HG02981 (cell line): ENCODE measurements around the gene FAM9C.
"Not testable (repeated sequence)": the region's sequence is repeated elsewhere in the genome, so short reads cannot be mapped to it uniquely, and the experiment has no call there.

ENCODE experiments used
- ATAC-seq: cut with Tn5 transposase; IDR thresholded peaks from one replicate; pipeline ENCODE4 v1.9.1; 2021; ENCODE audit warnings: mild to moderate bottlenecking, moderate library complexity; ENCODE audit not compliant: unreplicated experiment

Gene FAM9C

DNA sequence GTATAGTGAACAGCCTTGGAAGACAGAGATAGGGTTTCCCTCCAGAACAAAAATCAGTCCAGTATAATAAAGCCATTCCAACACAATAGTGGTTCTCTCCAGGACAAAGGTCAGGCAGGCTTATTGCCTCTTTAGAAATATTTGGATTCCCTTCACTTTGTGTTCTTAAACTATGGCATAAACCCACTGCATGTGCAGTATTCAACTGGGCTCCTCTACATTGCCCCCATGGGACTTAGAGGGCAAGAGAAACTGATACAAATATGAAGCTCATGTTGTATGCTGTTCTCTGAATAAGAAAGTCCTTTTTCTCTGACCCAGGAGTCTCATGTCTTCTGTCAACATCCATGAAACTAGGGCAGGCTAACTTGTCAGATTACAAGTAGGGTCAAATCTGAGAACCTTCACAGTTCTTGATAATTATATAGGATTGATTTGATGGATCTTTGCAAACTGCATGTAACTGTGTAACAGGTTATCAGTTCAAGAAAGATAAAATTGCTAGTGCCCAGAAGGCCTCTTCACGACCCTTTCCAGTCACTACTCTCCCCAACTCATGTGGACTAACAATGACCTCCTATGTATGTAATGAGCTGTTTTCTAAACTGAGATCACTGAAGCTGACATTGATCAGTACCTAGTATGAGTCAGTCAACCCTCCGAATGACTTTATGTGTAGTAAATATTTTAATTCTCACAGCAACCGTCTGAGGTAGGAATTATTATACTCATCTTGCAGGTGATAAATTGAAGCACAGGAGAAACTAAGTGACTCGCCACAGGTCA, 31.9 kb upstream of the FAM9C start:
- ATAC-seq, result peak; percentile 54

DNA sequence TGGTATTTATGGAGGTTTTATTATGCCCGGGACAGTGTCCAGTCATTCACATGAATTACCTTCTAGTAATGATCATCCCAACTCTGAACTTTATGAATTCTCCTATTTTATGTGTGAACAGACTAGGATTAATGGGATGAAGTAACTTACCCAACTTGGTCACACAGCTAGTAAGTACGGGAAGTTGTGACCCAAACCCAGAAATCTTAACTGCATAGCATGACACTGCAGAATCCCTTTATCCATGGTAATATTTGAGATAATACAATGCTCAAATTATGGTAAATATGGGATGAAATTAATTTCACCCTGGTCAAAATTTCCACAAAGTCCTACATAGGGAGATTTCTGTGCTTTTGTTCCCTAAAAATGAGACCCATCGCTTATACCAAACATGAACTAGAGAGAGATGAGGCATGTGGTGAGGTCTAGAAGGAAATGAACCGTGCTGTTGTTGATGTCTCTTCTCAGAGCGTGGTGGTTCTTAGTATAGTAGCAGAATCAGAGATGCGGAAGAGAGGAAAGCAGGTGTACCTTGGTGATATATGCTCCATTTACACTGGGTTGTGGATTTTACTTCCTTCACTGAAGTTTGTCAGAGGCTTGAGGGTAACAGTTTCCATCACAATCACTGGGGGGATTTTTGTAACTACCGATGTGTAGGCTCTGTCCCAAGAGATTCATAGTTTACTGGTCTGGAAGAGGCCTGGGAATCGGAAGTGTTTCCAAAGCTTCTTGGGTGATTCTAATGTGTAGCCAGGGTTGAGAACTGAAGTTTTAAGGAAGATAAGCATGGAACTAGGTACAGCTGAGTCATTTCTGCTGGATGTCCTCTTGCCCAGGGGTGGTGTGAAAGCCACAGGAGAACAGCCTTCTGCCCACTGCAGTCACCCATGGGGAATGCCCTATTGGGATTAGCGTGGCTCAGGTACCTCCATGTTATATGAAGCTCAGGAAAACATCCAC, 30.2 kb upstream of the FAM9C start:
- ATAC-seq, result peak; percentile 74

DNA sequence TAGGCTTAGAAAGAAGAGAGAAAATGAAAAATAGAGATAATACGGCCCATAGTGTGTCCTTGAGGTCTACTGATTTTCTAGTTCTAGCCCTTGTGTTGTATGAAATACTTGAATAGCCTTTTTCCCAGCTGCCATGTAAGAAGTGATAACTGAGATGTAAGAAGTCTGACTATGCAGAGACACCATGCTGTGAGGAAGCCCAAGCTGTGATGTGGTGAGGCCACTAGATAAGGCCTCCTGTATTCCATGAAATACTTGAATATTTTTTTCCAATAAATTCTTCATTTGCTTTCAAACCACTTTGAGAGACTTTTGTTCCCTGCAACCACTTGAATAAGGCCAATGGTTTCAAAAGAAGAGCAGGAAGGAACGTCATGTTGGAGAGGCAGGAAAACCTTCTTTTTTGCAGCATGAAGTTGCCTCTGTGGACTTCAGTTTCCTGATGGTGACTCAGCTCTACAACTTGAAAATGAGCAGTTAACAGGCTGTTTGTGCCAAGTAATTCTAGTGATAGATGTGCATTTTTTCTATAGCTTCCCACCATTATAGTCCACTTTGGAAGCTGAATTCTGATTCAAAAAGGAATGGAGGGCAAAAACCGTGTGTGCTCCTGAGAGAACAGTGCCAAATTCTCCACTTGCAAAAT, 25.5 kb upstream of the FAM9C start:
- no peak for ATAC-seq

DNA sequence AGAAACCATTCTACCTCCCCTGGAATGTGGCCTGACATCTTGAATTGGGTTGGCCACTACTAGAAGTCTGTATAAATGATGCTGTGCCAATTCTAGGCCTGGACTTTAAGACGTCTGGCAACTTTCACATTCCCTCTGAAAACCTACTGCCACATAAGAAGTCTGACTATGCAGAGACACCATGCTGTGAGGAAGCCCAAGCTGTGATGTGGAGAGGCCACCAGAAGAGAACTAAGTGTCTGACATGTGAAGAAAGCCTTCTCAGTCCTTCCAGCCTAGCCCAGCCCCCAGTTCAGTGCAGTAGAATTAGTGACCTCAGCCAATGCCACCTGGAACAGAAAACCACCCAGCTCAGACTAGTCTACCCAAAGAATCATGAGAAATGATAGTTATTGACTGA, 24.2 kb upstream of the FAM9C start:
- ATAC-seq, result no peak

DNA sequence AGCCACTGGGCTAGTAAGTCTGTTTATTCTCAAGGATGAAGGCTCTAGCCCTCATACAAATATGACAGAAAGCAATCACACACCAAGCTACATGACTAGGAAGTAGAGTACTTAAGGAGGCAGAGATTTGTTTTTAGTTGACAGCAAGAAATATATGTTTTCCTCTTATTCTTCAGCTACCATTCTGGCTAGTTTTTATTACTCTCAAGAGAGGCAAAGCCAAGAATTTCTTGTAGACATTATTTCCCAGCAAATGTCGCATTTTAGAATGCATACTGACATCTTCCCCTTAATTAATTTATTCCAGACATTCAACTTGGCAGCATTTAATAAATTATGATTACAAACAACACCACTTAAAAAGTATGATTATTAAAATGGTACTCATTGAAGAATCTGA, 23.4 kb upstream of the FAM9C start:
- no peak for ATAC-seq

DNA sequence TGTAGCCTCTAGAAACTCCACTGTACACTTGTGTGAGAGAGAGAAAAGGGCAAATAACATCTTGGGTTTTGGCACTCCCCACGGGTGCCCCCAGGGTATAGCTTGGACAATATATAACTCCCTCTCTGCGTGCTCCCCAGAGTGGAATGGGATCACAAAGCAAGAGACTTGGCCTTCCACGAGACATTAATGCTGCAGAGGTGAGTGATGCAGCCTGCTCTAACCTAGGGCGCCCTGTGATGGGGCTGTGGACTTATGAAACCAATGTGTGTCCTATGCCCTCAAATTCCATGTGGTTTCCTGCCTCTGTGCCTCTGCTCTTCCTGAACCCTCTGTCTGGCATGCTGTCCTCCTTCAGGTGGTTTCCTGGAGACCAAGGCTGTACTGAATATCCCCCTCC, 22.0 kb upstream of the FAM9C start:
- ATAC-seq, result no peak

DNA sequence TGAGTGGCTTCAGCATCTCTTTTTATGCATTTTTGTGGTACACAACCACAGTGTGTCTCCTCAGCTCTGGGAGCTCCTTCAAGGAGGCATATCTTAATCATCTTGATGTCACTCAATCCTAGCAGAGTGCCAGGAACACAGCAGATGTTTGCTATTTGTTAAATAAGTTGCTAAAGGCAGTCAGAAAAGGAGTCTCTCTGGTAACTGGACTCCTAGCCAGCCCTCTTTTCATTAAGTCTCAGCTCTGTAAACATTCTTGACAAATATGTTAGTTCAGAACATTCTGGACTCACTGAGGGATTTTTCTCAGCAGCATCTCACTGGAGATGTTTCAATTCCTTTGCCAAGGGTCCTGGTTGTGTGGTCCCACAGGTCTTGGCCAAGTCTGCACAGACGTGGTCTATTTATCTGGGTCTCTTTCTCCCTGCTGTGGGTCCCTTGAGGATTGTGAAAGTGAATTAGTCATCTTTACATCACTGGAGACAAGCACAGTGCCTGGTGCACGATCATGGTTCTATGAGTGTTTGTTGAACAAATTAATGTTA, 20.3 kb upstream of the FAM9C start:
- no peak for ATAC-seq

GRCh38 chrX:13063124-13063523, 18.7 kb upstream of the FAM9C start:
- not testable (repeated sequence) for ATAC-seq

DNA sequence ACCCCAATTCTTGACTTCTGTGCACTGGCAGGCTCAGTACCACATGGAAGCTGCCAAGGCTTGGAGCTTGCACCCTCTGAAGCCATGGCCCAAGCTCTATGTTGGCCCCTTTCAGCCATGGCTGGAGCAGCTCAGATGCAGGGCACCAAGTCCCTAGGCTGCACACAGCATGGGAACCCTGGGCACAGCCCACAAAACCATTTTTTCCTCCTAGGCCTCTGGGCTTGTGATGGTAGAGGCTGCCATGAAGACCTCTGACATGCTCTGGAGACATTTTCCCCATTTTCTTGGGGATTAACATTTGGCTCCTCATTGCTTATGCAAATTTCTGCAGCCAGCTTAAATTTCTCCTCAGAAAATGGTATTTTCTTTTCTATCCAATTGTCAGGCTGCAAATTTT, 17.9 kb upstream of the FAM9C start:
- not testable (repeated sequence) for ATAC-seq

DNA sequence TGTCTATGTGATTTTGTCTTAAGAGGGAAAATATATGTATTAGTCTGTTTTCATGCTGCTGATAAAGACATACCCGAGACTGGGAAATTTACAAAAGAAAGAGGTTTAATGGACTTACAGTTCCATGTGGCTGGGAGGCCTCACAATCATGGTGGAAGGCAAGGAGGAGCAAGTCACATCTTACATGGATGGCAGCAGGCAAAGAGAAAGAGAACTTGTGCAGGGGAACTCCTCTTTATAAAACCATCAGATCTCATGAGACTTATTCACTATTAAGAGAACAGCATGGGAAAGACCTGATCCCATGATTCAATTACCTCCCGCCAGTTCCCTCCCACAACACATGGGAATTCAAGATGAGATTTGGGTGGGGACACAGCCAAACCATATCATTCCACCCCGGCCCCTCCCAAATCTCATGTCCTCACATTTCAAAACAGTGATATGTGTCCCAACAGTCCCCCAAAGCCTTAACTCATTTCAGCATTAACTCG, 16.8 kb upstream of the FAM9C start:
- ATAC-seq, result not testable (repeated sequence)

DNA sequence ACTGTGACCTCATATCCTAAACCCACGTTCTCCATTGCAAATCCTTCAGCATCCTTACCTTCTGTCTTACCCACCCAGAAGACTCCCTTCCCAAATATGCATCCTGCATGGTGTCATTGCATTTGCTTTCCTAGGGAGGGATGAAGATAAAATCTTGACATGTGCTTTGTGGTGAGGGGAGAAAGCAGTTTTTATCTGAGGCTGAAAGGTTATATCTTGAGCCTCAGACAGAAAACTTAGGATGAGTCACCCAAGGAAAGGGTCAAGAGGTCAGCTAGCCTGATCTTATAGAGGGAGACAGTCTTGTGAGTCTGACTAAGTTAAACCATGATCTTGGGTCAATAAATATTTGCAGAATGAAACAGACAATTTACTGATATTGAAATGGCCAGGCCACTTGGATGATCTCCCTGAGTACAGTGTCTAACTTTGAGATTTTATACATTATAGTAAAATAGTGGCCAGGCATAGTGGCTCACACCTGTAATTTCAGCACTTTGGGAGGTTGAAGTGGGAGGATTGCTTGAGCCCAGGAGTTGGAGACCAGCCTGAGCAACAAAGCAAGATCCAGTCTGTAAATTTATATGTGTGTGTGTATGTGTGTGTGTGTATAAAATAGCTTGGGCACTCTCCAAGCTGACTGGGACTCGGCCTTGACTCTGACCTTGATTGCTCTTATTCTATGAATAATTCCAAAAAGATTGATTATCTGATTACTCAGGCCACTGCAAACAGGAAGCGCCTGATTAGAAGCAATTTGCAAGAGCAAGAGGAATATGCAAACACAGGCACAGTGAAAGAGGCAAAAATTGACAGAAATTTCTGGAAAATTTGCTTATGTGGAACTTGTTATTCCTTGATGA, 15.4 kb upstream of the FAM9C start:
- ATAC-seq, result no peak

GRCh38 chrX:13055486-13055885, 11.1 kb upstream of the FAM9C start:
- ATAC-seq, result no peak

GRCh38 chrX:13053171-13053570, 8.8 kb upstream of the FAM9C start:
- no peak for ATAC-seq

DNA sequence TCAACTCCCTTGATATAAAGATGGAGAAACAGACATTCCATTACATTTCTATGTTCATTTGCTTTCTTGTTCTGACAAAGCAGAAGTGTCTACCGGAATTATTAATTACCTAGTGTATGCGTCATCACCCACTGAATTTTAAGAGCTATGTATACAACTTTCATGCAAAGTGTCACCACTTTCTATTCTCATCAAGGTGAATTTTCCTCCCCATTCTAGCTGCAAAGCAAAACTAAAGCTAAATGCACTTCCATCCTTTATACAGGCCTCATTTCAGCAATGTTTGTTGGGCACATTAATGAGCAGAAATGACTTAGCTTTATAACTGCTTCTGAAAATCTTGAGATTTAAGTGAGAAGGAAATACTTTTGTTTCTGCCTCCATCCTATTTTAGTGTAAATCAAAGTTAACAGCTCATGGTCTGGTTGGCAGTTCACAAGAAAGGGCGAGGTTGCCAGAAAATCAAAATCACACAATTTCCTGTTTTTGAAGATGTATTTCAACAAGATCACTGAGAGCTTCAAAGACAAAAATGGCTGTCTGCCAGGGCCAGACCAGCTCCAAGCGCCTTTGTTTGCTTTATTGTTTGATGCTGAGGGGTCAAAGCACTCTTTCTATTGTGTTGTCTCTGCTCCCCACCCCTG, 7.2 kb upstream of the FAM9C start:
- ATAC-seq, result peak; percentile 85

DNA sequence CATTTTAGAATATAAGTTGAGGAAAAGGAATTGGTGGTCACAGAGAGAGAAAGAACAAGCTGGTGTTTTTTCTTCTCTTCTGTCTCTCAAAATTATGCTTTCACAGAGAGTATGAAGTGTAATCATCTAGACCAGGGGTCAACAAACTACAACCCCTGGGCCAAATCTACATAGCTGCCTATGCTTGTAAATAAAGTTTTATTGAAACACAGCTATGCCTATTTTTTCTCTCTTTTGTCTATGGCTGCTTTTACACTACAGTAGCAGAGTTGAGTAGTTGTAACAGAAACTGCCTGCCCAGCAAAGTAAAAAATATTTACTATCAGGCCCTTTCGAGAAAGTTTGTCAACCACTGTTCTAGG, 6.7 kb upstream of the FAM9C start:
- no peak for ATAC-seq

DNA sequence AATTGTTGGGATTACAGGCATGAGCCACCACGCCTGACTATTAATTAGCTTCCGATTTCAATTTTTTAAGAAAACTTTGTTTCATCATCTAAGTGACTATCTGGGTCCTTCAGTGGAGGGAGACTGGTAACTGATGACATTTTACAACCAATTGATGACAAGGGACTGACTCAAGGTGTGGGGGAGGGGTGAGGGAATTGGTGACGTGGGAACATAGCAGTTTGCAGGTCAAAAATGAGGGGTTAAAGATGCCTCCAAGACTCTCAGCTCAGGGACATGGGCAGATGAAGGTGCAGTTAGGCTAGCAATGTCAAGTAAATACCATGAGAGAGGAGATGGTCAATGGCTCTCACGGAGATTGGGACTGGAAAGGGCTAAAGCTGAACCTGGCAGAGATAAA, 5.7 kb upstream of the FAM9C start:
- no peak for ATAC-seq

- ATAC-seq, result no peak
Observed at GRCh38 chrX:13048280-13048679, 3.9 kb upstream of the FAM9C start.

GRCh38 chrX:13047759-13048158, 3.3 kb upstream of the FAM9C start:
- no peak for ATAC-seq

GRCh38 chrX:13046141-13046855, 1.9 kb upstream of the FAM9C start:
- no peak for ATAC-seq
